ENCODE results near the gene CFAP299.
"Not testable (repeated sequence)": the region's sequence is repeated elsewhere in the genome, so short reads cannot be mapped to it uniquely, and the experiment has no call there.

CFAP299 gene

GRCh38 chr4:80776168-80776567, 440.6 kb downstream of the CFAP299 start:
- Mint-ChIP-seq H3K4me1 (no peaks in the 10 kb centered on the region), H3K27ac (no peak overlapping the region), H3K36me3 (no peaks in the 10 kb centered on the region), H3K9me3 (no peaks in the 10 kb centered on the region), H3K4me3 (no peak overlapping the region), H3K27me3 (peaks cover 6% of the 10 kb centered on the region)
- ATAC-seq: no peak

DNA sequence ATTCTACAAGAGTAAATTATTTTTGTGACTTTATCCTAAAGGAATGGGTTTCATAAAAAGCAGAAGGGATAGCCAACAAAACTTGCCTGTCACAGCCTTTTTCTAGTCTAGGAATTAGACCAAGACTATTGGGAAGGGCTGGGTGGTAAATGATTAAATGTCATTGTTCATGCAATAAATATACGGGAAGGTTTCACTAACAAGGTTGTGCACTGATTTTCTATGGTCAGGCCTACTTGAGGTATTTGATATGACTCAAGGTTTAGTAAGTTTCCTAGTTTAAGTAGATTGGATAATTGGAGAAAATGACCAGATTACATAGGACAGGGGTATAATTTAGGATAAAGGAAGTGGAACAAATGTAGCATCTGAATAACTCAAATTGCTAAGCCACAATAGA, 445.9 kb downstream of the CFAP299 start:
- no peaks in the 10 kb centered on the region for H3K36me3 Mint-ChIP-seq
- peaks cover 6% of the 10 kb centered on the region for H3K27me3 Mint-ChIP-seq
- no peak for ATAC-seq
- H3K4me1 Mint-ChIP-seq: no peaks in the 10 kb centered on the region
- H3K27ac Mint-ChIP-seq: no peak overlapping the region
- no peak overlapping the region for H3K4me3 Mint-ChIP-seq
- H3K9me3 Mint-ChIP-seq: no peaks in the 10 kb centered on the region

DNA sequence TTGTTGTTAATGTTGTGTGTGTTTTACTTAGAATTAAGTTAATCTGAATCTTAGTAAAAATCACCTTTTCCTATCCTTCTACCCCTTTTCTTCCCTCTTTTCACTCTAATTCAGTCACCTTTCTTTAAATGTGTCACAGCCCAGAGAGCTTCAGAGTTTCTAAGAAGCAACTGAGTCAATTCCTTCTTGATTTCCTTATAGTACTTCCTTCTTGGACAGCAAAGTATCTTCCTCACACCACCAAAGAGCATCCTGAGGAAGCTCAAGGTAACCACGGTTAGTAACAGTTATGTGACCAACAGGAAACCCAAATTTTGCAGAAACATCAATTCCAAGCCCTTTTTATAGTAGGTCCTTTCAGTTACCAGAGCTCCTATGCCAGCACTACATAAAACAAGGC, 451.8 kb downstream of the CFAP299 start:
- Mint-ChIP-seq H3K27ac (no peak overlapping the region), H3K36me3 (no peaks in the 10 kb centered on the region), H3K27me3 (no peaks in the 10 kb centered on the region), H3K9me3 (no peaks in the 10 kb centered on the region), H3K4me1 (peaks cover 10% of the 10 kb centered on the region), H3K4me3 (no peak overlapping the region)
- ATAC-seq: no peak

GRCh38 chr4:80788798-80789197, 453.3 kb downstream of the CFAP299 start:
- Mint-ChIP-seq H3K27ac (no peak overlapping the region), H3K36me3 (no peaks in the 10 kb centered on the region), H3K9me3 (no peaks in the 10 kb centered on the region), H3K27me3 (no peaks in the 10 kb centered on the region), H3K4me1 (peaks cover 10% of the 10 kb centered on the region), H3K4me3 (no peak overlapping the region)
- no peak for ATAC-seq

DNA sequence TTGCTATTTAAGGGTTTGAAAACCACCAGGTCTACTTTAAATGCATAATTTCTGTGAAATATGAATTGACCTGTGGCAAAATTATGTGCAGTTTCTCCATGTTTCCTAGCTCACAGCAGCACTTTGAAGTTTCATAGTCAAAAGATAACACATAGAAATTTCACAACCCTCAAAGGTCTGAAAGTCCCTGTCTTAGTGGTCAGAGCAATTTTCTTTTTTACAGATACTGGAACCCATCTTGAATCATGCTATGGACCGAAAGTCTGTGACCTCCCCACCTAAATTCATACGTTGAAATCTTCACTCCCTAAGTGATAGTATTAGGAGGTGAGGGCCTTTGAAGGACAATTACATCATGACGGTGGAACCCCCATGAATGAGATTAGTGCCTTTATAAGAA, 454.6 kb downstream of the CFAP299 start:
- ATAC-seq: no peak
- H3K4me3 Mint-ChIP-seq: no peak overlapping the region
- no peaks in the 10 kb centered on the region for H3K27me3 Mint-ChIP-seq
- no peaks in the 10 kb centered on the region for H3K9me3 Mint-ChIP-seq
- H3K27ac Mint-ChIP-seq: no peak overlapping the region
- no peaks in the 10 kb centered on the region for H3K36me3 Mint-ChIP-seq
- peaks cover 10% of the 10 kb centered on the region for H3K4me1 Mint-ChIP-seq

DNA sequence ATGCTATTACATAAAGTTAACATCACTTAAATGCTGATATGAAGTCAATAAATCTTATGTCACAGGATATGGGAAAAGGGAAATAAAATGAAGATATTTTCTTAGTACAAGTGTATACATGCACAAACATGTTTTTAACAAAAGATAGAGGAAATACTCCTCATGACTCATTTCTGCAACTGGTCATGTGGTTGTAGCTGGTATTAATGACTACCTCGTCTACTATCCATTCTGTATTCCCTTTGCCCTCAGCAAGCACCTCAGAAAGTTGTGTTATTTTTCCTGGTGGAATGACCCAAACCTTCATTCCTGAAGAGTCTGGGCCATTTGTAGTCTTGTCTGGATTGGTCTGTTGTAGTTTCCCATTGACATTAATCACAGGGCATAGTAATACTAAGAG, 458.1 kb downstream of the CFAP299 start:
- ATAC-seq, H3K4me1 Mint-ChIP-seq, H3K9me3 Mint-ChIP-seq, H3K36me3 Mint-ChIP-seq, H3K27me3 Mint-ChIP-seq, H3K4me3 Mint-ChIP-seq, H3K27ac Mint-ChIP-seq: not testable (repeated sequence)

DNA sequence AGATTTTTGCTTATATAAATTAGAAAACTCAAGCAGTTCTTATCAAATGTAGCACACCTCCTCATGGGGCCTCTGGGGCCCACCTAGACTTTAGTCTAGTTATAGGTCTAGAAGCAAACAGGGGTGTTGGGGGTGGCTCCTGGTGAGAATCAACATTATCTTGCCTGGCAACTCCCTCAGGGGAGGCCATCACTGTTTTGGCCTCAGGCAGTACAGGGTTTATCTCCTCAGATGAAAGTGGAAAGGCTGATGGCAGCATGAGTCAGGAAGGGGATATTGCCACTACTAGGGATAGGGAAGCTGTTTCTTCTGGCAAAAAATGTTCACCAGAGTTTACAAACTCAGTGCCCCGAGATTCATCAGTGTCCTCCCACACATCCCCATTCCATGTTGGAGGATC, 462.6 kb downstream of the CFAP299 start:
- Mint-ChIP-seq H3K9me3 (peaks cover 8% of the 10 kb centered on the region), H3K4me1 (no peaks in the 10 kb centered on the region), H3K4me3 (no peak overlapping the region), H3K36me3 (no peaks in the 10 kb centered on the region), H3K27me3 (no peaks in the 10 kb centered on the region), H3K27ac (no peak overlapping the region)
- no peak for ATAC-seq

- ATAC-seq: not testable (repeated sequence)
Observed at GRCh38 chr4:80800719-80801118, 465.2 kb downstream of the CFAP299 start.

DNA sequence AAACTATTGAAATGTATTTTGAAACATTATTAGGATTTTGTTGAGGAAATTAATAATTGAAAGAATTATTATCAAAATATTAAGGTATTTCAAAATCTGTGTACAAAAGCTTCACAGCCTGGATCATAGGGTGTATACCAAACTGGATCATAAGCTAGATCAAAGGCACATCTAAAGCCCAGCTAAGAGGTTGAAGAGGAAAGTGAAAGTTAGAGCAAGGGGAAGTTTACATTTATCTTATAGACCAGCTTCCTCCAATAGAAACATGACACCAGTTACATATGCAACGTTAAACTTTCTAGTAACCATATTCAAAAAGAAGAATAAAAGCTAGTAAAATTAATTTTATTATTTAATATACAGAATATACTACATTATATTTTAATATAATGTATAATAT, 467.8 kb downstream of the CFAP299 start:
- no peak for ATAC-seq
- H3K27me3 Mint-ChIP-seq: no peaks in the 10 kb centered on the region
- no peaks in the 10 kb centered on the region for H3K36me3 Mint-ChIP-seq
- no peak overlapping the region for H3K27ac Mint-ChIP-seq
- no peak overlapping the region for H3K4me3 Mint-ChIP-seq
- no peaks in the 10 kb centered on the region for H3K4me1 Mint-ChIP-seq
- H3K9me3 Mint-ChIP-seq: no peaks in the 10 kb centered on the region

More at GRCh38 chr4:80800719-80801118, 465.2 kb downstream of the CFAP299 start:
- not testable (repeated sequence) for H3K27me3 Mint-ChIP-seq, H3K27ac Mint-ChIP-seq, H3K36me3 Mint-ChIP-seq, H3K4me3 Mint-ChIP-seq, H3K9me3 Mint-ChIP-seq, H3K4me1 Mint-ChIP-seq

DNA sequence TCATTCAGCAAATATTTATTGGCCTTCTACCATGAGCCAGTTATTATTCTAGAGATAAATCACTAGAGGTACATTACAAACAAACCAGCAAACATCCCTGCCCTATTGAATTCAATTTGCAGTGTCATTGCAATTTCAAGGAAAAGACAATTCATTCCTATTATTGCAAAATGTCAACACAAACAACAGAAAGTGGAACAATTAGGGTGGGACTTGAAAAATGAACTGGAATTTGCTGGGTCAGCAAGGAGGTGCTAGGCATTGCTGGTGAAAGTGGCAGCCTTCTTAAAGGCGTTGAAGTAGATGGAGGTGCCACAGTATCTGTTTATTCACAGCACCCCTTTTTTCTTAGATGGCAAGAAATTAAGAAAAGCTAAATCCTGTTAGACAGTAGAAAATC, 470.9 kb downstream of the CFAP299 start:
- no peaks in the 10 kb centered on the region for H3K27me3 Mint-ChIP-seq
- no peaks in the 10 kb centered on the region for H3K36me3 Mint-ChIP-seq
- no peaks in the 10 kb centered on the region for H3K9me3 Mint-ChIP-seq
- H3K4me1 Mint-ChIP-seq: no peaks in the 10 kb centered on the region
- no peak overlapping the region for H3K27ac Mint-ChIP-seq
- no peak for ATAC-seq
- no peak overlapping the region for H3K4me3 Mint-ChIP-seq

DNA sequence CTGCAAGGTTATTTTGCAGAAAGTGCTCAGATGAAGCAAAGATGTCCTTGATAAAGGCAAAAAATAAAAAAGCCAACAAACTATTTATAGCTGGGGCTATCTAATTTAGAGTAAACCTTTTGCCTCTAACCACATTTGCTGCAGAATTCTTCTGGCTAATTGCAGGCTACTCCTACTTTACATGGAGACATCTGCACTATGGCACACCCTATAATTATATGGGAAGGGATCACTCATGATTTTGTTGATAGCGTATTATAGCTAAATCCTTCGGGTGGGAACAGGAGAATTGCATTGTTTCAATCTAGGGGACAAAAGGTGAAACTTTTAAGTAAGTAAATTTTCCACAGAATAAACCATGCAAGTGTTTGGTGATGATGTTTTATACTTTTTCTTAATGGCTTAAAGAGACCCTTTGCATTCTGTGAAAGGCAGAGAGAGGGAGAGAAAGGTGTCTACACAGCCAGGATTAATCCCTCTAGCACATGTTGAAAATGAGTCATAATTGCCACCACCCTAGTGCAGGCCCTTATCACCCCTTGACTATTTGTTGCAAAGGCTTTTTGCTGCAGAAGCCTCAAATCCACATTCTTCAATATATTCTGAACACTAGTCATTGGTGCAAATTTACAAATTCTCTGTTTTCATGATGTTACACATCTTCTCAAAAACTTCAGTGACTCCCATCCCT, 473.7 kb downstream of the CFAP299 start:
- H3K9me3 Mint-ChIP-seq: no peaks in the 10 kb centered on the region
- H3K4me3 Mint-ChIP-seq: no peak overlapping the region
- no peak for ATAC-seq
- H3K27ac Mint-ChIP-seq: no peak overlapping the region
- no peaks in the 10 kb centered on the region for H3K4me1 Mint-ChIP-seq
- no peaks in the 10 kb centered on the region for H3K27me3 Mint-ChIP-seq
- no peaks in the 10 kb centered on the region for H3K36me3 Mint-ChIP-seq

DNA sequence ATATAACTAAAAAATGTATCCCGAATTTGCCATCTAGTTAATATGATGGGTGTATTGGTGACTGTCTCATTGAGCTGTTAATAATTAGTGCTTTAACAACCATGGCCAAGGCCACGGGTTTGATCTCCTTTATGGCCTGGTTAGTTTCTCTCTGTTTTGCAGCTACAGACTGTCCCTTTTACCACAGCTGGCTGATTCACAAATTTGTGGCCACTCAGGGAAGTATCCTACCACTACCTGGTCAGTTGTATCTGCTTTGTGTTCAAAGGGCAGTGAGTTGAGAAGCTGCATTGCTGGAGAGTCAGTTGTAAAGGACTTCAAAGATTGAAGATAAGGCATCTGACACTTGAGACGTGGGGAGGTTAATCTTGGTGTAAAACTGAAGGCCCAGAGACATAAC, 475.9 kb downstream of the CFAP299 start:
- Mint-ChIP-seq H3K27ac (no peak overlapping the region), H3K36me3 (no peaks in the 10 kb centered on the region), H3K9me3 (no peaks in the 10 kb centered on the region), H3K4me1 (no peaks in the 10 kb centered on the region), H3K4me3 (no peak overlapping the region), H3K27me3 (no peaks in the 10 kb centered on the region)
- no peak for ATAC-seq

DNA sequence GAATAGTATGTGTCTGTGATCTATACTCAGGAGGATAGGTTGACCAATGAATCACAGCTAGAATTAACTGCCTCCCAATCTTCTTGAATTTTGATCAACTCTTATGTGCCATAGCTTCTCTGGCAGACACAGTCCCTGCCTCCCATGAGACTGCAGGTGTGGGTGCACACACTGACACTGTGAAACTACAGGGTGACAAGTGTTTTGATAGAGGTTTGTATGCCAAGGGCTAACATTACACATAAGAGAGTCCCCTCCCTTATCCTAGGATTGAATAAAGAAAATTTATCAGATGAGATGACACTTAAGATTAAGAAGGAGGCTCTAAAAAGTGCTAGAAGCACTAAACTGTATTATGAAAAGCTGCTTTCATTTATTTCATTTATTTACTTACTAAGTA, 476.6 kb downstream of the CFAP299 start:
- H3K4me3 Mint-ChIP-seq: no peak overlapping the region
- no peaks in the 10 kb centered on the region for H3K4me1 Mint-ChIP-seq
- H3K27ac Mint-ChIP-seq: no peak overlapping the region
- H3K27me3 Mint-ChIP-seq: no peaks in the 10 kb centered on the region
- H3K36me3 Mint-ChIP-seq: no peaks in the 10 kb centered on the region
- no peak for ATAC-seq
- no peaks in the 10 kb centered on the region for H3K9me3 Mint-ChIP-seq

DNA sequence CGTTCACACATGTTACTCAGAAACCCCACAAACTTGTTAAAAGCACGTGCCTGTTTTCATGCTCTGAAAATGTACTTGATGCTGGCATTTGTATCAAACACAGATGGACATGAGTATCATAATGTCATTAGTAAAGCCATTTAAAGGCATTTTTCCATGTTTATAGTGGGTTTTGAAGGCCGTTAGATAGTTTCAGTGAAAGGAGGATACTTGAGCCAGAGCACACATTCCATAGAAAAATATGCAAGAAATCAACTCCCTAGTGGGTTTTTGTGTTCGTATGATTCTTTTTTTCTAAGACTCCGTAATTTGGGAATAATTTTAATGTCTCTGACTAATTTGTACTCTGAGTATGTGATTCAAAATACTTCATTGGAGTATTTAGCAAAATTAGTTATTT, 478.7 kb downstream of the CFAP299 start:
- Mint-ChIP-seq H3K27ac (no peak overlapping the region), H3K9me3 (no peaks in the 10 kb centered on the region)

DNA sequence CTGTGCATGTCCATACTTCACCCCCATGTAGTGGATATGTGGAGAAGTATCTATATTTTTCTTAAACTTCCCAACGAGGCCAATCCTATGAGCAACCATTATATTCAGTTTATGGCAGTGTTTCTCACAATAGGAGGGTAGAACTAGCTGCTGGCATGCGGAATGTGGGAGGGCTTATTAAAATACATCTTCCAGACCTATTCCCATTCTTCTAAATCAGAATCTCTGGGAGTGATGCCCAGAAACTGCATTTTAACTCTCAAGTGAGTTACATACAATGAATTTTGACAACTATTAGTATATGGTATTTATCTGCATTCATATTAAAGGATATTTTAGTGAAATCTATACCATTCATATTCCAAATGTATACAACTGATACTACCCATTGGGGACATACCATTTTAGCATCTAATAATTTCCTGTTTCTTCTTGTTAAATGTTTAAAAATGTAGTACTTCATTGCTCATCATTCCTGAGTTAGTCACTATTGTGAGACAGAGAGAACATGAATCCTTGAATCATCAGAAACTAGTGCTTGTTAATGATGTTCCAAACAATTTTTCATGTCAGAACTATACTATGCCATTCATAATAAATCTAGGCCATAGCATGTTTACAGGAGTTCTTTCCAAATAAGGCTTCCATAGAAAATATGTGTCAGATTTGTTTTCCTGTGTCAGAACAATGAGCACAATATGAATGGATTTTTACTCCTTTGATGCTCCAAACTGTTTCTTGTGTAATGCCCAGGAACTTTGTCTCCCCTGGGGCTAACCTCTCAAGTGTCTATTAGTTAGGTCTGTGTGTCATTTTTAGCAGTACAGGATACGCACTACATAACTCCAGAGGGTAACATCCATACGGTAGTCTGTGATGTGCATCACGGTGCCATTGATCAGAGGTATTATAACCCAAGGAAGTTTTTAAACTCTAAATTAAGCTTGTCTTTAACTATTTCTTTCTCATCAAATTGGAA, 496.1 kb downstream of the CFAP299 start:
- Mint-ChIP-seq H3K4me1 (no peaks in the 10 kb centered on the region), H3K9me3 (no peaks in the 10 kb centered on the region), H3K27ac (no peak overlapping the region), H3K4me3 (no peak overlapping the region), H3K36me3 (no peaks in the 10 kb centered on the region), H3K27me3 (no peaks in the 10 kb centered on the region)
- ATAC-seq: no peak

More for the DNA sequence above, 478.7 kb downstream of the CFAP299 start:
- Mint-ChIP-seq H3K4me1 (no peaks in the 10 kb centered on the region), H3K4me3 (no peak overlapping the region), H3K27me3 (no peaks in the 10 kb centered on the region), H3K36me3 (no peaks in the 10 kb centered on the region)
- ATAC-seq: no peak

DNA sequence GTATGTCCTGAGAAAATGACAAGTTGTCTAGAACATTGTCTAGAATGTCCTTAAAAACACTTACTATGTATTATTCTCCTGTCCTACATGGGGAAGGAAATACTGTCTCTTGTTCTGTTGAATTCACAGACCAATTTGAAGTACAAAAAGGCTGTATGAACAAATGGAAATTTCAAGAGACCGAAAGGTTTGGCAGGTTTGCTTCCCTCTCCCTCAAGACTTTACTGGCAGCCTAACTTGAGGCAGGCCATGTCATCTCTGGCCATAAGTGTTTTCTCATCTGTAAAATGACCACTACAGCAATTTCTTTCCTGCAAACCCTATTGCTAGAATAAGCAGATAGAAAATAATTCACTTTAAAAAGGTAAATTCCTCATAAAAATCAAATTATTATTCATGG, 503.8 kb downstream of the CFAP299 start:
- H3K4me1 Mint-ChIP-seq: no peaks in the 10 kb centered on the region
- no peak overlapping the region for H3K27ac Mint-ChIP-seq
- no peak overlapping the region for H3K4me3 Mint-ChIP-seq
- H3K27me3 Mint-ChIP-seq: no peaks in the 10 kb centered on the region
- H3K36me3 Mint-ChIP-seq: no peaks in the 10 kb centered on the region
- no peak for ATAC-seq
- H3K9me3 Mint-ChIP-seq: peaks cover 7% of the 10 kb centered on the region
